Measurements from ENCODE around the gene TNFRSF1B. TPM values are rescaled to one million over a fixed set of nuclear protein-coding genes. Genes with fewer than 3 reads are reported as not detected.

The TNFRSF1B gene
- total and polyA plus RNA-seq, 9 of the 15 experiments (the other 6 are each of a cell fraction or from before 2014, with no cell fraction given) = 8.8 to 91.3 (median 36.0) TPM

DNA sequence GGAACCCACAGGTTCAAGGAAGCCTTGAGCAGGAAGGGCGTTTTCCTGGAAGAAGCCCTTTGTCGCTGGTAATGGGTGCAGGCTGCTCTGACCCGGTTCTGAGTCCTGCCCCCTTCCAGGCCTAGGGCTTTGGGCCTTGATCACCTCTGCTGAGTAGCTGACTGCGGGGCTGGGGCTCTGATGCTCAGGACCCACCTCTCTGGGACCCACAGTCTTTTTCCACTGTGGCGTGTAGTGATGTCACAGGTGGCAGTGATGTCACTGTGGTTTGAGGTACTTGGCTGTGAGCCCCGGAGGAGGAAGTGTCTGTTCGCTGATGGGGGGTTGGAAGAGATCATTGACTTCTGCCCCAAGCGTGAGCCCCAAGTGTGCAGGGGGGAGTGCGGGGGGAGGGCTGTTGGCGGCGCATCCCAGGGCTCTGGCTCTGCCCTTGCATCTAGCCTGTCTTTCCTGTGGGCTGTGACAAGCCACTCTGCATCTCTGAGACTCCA is 6.9 kb downstream of the TNFRSF1B start (continued):
- TF ChIP-seq, protein P1, sequence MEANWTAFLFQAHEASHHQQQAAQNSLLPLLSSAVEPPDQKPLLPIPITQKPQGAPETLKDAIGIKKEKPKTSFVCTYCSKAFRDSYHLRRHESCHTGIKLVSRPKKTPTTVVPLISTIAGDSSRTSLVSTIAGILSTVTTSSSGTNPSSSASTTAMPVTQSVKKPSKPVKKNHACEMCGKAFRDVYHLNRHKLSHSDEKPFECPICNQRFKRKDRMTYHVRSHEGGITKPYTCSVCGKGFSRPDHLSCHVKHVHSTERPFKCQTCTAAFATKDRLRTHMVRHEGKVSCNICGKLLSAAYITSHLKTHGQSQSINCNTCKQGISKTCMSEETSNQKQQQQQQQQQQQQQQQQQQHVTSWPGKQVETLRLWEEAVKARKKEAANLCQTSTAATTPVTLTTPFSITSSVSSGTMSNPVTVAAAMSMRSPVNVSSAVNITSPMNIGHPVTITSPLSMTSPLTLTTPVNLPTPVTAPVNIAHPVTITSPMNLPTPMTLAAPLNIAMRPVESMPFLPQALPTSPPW (CRISPR knock-in tag; IDR thresholded peaks at IDR 0.05) = peak; percentile 83
- TF ChIP-seq CEBPB (tag; IDR thresholded peaks at IDR 0.05) = no peak
- TF ChIP-seq KAT8 (IDR thresholded peaks at IDR 0.05; ENCODE audit: low read depth) = no peak
- no peak for TF ChIP-seq SUPT5H (IDR thresholded peaks at IDR 0.05)

DNA sequence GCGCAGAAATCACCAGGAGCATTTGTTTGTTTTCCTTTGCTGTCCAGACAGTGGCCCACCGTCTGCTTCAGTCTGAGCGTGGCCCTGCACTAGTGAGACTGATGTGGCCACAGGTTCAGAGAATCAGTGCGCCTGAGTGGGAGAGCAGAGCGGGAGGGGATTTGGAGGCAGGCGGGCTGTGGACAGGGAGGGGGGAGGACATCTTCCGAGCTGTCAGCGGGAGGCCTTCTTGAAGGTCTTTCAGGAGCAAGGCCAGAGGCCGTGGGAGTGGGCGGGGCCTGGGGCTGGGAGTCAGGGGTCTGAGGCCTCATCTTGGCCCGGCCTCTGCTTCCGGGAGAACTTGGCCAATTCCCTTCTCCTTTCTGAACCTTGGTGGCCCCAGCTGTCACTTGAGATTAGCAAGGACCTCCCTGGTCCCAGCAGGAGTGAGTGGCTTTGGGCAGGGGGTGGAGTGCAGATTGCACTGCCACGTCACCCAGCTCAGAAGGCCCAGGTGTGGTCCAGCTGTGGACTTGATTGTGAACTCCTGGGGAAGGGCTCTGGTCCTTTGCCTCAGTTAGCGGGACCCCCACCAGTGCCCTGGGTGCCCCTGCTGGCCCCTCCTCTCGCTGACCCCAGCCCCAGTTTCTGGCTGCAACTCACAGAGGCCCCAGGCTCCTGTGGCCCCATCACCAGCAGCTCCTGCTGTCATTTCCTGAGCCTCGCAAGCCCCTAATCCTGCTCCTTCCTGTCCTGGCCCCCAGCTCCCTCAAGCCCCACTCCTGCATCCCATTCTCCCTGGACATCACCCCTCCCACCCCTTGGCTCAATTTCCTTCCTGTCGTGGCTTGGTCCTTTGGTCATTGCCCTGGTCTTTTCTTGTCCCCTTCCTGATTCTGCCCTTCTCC is 8.4 kb downstream of the TNFRSF1B start:
- Histone ChIP-seq H3K9me1 (ENCODE audit: control insufficient read depth, insufficient read depth, low read length) (peaks cover 5% of the 10 kb centered on the region), H3K4me3 (no peak overlapping the region), H3K79me2 (ENCODE audit: control insufficient read depth, insufficient read depth, low read length) (peaks cover 62% of the 10 kb centered on the region), H3K27me3 (ENCODE audit: control insufficient read depth in 2 of 2, insufficient read depth in 2 of 2, low read length in 2 of 2) (no peaks in the 10 kb centered on the region), H3K36me3 (ENCODE audit: control insufficient read depth, insufficient read depth, low read length) (peaks cover 31% of the 10 kb centered on the region; the same call in 2 of the 3 replicates), H3K27ac (ENCODE audit: extremely low read depth, low read depth, low read length) (peak overlapping the region; percentile 54; the same call in 2 of the 3 replicates), H2AFZ (ENCODE audit: low read depth, low read length) (no peak overlapping the region), H4K20me1 (replicated peaks; ENCODE audit: control insufficient read depth, insufficient read depth, low read length) (peaks cover 45% of the 10 kb centered on the region), H3K9me3 (replicated peaks; ENCODE audit: control insufficient read depth, insufficient read depth, low read depth, low read length) (no peaks in the 10 kb centered on the region), H3K4me2 (ENCODE audit: insufficient read depth, low read length) (peak overlapping the region; percentile 47), H3K9ac (ENCODE audit: insufficient read depth in 1 of 2, low read depth in 2 of 2, low read length in 2 of 2) (peak overlapping the region; percentile 22 to 72; a peak in 3 of 4 replicates), H3K4me1 (replicated peaks in 1 of 2; ENCODE audit: control insufficient read depth in 2 of 2, insufficient read depth in 2 of 2, low read length in 2 of 2) (peaks cover 34 to 50% of the 10 kb centered on the region in 2 experiments)
- peak; percentile 88 for ATAC-seq
- DNase-seq (ENCODE audit: extremely low read depth in 1 of 4, low spot score in 3 of 4) = peak; percentile 80 to 98 (median 88)
- ChIA-PET POLR2A (interaction anchor here (0.6 to 1.4 kb wide), 8 partner anchors 11 to 1757 kb away, joined by 3 to 6 read pairs (median 3); no protein-coding TSS in a partner anchor), CTCF (ENCODE audit: low intra/inter-chr PET ratio) (no interaction called here)
- peak; percentile 96 for FAIRE-seq
- BruUV-seq (replicated peaks) = no TSS peak
- in situ Hi-C loops (cut with MboI) (no loop called here), intact Hi-C loops (cut with micrococcal nuclease) (no loop called here)
- 16% methylated on average over 16 of the region's 17 CpGs for WGBS (ENCODE audit: insufficient coverage, low coverage, missing lambda C conversion rate)
- TF ChIP-seq ARID1B (IDR thresholded peaks at IDR 0.05) (peak; percentile 93), IFI16 (CRISPR knock-in tag; IDR thresholded peaks at IDR 0.05) (no peak), BCOR (IDR thresholded peaks at IDR 0.05) (peak; percentile 42), SRSF1 (IDR thresholded peaks at IDR 0.05; ENCODE audit: low read depth, low read length) (no peak), L3MBTL2 (IDR thresholded peaks at IDR 0.05) (no peak), CTBP1 (IDR thresholded peaks at IDR 0.05; ENCODE audit: borderline replicate concordance) (peak; percentile 77; the same call in 1 of the 2 replicates), ZNF347 (CRISPR knock-in tag; IDR thresholded peaks at IDR 0.05; ENCODE audit: low read depth) (no peak), HMG20B (CRISPR knock-in tag; IDR thresholded peaks at IDR 0.05) (no peak)
- TF ChIP-seq, protein P2, sequence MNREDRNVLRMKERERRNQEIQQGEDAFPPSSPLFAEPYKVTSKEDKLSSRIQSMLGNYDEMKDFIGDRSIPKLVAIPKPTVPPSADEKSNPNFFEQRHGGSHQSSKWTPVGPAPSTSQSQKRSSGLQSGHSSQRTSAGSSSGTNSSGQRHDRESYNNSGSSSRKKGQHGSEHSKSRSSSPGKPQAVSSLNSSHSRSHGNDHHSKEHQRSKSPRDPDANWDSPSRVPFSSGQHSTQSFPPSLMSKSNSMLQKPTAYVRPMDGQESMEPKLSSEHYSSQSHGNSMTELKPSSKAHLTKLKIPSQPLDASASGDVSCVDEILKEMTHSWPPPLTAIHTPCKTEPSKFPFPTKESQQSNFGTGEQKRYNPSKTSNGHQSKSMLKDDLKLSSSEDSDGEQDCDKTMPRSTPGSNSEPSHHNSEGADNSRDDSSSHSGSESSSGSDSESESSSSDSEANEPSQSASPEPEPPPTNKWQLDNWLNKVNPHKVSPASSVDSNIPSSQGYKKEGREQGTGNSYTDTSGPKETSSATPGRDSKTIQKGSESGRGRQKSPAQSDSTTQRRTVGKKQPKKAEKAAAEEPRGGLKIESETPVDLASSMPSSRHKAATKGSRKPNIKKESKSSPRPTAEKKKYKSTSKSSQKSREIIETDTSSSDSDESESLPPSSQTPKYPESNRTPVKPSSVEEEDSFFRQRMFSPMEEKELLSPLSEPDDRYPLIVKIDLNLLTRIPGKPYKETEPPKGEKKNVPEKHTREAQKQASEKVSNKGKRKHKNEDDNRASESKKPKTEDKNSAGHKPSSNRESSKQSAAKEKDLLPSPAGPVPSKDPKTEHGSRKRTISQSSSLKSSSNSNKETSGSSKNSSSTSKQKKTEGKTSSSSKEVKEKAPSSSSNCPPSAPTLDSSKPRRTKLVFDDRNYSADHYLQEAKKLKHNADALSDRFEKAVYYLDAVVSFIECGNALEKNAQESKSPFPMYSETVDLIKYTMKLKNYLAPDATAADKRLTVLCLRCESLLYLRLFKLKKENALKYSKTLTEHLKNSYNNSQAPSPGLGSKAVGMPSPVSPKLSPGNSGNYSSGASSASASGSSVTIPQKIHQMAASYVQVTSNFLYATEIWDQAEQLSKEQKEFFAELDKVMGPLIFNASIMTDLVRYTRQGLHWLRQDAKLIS (CRISPR knock-in tag; IDR thresholded peaks at IDR 0.05) = no peak
- TF ChIP-seq, protein P3, sequence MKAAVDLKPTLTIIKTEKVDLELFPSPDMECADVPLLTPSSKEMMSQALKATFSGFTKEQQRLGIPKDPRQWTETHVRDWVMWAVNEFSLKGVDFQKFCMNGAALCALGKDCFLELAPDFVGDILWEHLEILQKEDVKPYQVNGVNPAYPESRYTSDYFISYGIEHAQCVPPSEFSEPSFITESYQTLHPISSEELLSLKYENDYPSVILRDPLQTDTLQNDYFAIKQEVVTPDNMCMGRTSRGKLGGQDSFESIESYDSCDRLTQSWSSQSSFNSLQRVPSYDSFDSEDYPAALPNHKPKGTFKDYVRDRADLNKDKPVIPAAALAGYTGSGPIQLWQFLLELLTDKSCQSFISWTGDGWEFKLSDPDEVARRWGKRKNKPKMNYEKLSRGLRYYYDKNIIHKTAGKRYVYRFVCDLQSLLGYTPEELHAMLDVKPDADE (conservative IDR thresholded peaks at IDR 0.05; ENCODE audit: control insufficient read depth, low read depth, low read length) = peak; percentile 64; the same call in 1 of the 2 replicates
